NOMO-1 treated with DMSO at 0.1 percent for 48 hours (cell line): Measurements from ENCODE around the gene SLC38A2.

Experiments used
- DNase-seq: peaks from one replicate; lab custom pipeline; 2025; ENCODE audit not compliant: unreplicated experiment; lab: John Stamatoyannopoulos, UW

SLC38A2 gene

DNA sequence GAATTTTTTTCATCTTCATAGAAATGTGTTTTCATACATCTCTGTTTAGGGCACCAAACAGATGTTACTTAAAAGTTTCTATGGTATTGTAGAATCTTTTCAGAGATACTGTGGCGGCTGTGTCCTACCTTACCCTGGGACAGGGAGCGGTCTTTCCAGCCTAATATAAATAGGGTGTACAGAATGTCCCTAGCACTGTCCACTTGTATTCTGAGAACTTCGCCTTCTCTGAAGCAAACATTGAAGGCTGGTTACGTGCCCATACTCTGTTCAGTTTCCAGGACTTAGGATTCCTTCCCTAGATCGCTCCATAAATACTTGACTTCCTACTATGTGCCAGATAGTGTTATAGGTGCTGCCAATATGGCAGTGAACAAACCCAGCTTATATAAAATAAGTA, 24.3 kb upstream of the SLC38A2 start:
- DNase-seq = no peak

DNA sequence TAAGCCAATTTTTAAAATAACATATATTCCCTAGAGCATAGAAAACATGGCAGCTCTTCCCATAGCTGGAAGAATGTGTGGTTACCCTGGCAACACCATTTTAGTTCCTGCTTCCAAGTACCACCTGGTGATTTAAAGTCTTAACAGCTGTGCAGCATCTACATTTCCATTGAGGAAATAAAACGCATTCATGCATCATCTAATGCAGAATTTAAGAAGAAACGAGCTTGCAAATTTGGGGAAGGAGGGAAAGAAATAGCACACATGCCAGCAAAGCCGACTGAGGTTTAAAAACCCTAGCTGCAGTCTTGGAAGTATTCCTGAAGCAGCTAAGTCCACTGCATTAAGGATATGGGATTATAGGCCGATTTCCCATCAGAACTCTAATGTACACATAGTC, 22.8 kb upstream of the SLC38A2 start:
- no peak for DNase-seq

DNA sequence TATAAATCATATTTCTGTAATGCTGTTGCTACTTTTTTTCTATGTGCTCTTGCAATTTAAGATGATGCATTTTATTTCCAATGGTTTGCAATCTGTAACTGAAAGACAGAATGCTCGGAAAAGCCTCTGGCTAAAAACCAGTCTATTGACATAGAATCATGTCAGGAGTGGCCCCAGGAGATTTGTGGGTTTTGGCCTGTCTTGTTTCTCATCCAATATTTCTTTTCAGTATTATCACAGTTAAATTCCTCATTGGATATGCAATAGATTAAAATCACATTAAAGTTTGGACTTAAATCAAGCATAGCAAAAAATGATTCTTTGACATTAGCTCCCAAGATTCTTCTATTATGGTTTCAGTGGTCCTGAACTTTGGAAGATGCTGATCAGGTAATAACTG, 19.1 kb upstream of the SLC38A2 start:
- DNase-seq = no peak

DNA sequence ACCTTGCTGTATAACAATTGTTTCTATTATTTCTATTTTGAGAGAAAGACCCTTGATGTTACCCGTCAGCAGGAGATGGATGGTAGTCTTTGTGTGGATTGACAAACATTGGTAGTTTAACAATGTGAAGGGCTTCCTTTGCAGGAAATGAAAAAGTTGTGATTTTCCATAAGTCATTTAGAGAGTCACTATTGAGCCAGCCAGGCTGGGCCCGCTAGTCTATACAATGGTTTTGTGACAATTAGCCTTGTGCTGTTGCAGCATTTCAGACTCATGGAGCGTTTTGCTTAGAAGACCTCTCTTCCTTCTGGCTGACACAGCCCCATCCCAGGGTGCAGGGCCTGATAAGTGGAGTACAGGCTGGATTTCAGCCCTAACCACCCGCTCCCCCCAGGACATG, 18.3 kb upstream of the SLC38A2 start:
- no peak for DNase-seq

DNA sequence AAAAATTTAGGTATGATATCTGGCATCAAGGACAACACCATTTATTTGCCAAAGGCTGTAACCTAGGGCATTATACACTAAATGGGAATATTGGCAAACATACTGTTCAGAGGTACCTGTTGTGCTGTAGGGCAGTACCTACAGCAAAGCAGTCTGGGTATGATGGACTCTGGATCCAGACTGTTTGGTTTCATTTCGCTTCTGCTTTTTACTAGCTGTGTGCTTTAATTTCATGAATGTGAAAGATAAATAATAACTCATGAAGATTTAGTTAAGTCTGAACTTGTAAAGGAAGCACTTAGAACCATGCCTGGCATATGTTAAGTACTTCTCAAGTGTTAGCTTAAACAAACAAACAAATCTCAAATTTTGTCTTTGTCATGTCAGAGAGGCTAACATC, 17.7 kb upstream of the SLC38A2 start:
- DNase-seq = peak; percentile 36

DNA sequence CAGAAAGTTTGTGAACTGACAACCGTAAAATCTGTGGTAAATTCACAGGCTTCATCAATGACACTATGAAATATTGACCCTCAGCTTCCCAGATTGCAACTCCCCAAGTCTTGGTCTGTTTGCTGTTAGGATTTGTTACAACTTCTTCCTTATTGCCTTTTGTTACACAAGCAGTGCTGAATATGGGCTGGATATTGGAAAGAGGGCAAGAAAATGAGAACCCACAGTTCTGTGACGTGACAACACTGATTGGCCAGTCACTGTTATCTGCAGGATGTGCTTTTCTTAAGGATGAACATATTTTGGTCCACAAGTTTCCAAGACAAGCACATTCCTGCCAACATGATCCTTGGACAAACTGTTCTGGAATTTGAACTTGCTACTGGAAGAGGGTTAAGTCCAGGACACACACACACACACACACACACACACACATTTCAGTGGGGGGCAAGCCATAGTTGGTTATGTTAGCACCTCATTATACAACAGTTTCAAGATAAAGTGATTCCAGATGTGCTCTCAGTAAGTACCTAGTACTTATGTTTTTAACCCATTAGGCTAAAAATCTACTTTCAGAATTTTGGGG, 16.6 kb upstream of the SLC38A2 start:
- no peak for DNase-seq

DNA sequence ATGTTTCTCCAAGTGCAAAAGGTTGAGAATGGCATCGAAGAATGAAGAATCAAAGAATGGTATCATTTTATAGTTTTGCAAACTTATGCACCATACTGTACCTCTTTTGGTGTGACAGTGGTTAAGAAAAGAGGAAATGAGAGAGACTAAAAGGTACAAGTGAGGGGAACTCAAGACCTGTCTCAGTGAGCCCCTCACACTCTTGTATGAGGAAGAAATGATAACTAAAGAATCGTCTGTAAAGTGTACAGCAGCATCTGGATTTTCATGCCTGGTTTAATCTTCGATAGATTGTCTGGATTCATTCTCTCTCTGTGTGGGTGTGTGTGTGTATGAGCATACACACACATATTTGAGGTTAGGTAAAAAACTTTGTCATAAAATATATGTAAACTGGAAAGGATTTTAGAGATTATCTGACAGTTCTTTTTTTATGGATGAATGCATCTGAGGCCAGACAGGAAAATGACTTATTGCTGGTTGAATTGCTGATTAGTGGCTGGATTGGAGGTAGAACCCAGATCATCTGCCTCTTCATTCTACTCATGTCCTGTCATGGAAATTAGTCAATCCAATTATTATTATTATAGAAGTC, 16.0 kb upstream of the SLC38A2 start:
- DNase-seq = peak; percentile 74

DNA sequence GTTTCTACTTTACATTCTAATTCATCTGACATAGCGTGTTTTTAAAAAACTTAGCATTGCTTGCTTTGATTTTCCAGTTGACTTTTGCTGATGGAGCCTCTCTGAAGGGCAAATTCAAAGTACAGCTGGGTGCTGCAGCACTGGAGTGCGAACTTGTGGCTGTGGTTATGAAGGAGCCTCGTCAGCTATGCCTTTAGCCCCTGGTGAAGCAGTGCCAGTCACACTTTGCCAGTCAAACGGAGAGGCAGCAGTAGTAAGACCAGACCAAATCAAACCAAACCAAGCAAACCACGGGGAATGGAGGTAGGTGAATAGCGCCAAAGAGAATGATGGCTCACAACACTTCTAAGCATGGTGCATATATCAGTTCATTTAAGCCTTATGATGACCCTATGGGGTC, 15.1 kb upstream of the SLC38A2 start:
- no peak for DNase-seq

DNA sequence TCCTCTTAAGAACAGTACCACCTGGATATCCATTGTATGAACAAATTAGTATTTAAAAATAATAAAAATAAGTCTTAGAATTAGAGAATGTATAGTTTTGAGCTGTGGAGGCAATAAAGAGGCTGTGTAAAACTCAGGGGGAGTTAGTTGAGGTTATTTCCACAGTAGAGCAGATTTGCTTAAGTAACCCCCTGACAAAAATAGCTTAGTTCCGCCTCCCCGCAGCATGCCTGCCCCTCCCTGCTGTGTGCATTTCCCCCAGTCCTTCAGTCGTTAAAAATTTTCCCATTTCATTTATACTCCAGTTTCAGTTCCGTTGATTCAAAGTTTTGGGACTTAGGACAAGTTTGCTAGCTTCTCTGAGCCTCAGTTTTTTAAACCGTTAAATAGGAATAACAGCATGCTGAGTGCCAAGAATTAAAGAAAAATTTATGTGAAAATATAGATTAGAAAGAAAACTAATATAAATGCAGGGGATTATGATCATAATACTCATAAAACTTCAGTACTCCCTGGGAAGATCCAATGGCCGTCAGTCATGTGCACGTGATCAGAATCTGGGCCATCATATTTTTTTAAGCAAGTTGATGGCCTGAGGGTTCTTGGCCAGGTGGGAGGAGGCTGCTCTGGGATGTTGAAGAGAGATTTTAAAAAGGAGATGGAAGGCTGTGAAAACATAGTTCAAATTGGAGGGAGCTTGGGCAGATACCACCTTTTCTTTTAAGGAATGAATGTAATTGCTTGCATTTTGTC, 14.5 kb upstream of the SLC38A2 start:
- DNase-seq = peak; percentile 78

DNA sequence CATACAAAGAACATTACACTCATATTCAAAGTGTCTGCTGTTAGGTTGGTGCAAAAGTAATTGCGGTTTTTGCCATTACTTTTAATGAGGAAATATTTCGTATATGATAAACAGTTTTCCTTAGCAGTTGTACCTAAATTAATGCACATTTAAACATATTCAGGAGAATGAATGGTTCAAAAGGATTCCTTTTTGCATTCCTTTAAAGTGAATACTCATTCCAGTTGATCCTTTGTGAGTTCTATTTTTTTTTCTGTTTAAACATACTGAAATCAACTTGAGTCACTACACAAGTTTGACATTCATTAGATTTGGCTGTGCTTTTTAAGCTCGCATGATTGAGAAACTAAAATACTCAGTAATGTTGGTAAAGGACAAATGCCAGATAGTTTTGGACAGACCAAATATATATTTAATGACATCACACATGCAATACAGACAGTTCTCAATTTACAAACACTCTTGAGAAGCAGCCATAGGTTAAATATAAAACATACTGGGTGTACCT, 13.8 kb upstream of the SLC38A2 start:
- DNase-seq = no peak

DNA sequence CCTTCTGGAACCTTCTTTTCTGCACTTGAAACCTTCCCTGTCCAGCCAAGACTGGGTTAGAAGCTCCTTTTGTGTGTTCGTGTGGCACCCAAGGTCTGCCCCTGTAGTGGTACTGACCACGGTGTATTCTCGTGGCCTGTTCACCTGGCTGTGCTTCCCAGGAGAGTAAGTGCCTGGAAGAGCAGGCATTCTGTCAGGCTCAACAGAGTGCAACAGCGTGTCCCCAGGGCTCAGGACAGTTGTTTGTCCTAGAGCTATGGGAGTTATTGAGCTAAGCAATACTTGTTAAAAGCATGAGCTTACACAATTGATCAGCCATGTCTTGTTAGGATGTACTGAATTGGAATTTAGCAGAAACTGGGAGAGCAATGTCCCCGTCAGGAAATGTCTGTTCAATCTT, 12.9 kb upstream of the SLC38A2 start:
- DNase-seq = no peak

DNA sequence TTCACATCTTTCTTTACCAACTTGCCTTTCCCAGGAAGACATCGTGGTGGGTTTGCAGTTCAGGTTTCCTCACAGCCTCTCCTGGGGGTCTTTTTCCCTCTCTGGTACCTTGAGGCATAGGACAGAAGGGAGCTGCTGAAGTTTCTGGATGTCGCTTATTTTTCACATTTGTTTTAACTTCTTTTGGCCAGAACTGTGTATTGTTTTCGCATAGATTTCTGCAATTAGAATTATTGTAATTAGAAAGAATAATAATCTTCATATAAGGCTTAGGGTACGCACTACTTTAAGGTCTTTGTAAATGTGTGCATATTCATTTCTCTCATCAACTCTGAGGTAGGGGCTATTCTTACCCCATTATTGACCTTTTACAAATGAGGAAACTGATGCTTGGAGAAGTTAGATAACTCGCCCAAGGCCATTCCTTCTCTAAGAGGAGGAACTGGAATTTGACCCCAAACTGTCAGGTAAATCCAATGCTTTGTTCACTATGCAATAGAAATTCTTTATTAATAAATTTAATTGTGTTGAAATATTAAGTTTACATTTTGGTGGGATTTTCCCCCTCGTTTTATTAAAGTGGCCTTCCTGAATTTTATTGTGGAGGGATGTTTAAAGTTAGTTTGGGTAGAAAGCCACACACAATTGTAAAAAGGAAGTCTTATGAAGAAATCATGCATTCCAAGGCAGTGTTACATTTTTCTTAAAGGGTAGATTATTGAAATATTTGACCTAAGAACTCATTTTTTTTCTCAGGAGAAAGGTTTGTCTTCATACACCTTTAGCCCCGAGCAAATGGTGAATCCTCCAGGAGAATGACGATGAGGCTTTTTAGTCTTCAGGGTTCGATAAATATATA, 12.1 kb upstream of the SLC38A2 start:
- no peak for DNase-seq

DNA sequence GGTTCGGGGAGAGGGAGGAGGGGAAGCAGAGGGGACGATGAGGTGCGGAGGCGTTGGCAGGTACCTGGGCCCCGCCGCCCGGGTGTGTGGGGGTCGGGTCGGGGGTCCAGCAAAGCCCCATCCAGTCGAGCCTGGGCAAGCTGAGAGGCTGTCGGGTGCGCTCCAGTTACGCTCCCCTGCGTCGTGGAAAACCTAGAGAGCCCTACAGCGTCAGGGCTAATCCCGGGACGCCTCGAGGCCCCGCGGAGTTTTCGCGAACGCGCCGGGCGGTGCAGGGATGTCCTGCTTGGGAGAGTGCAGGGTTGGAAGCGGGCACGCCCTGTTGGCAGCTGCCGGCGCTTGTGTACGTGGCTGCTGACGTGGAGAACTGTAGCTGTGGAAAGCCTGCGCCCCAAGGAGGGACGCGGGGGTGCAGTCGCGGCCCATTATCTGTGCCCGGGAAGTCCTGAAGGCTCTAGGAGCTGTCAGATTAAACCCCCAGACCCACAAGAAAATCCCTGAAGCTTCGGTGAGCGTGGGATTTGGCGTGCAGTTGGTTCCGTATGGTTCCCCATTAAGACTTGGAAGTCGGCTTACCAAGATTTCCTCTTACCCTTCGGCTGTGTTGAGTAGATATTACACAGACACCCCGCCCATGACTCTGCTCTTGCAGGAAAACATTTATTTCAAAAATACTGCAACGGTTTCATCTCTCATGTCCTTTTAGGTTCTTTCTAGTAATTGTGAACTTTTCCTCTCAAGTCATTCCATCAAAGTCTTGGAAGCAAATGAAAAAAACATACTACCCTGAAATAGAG, 11.3 kb upstream of the SLC38A2 start:
- DNase-seq = peak; percentile 69

DNA sequence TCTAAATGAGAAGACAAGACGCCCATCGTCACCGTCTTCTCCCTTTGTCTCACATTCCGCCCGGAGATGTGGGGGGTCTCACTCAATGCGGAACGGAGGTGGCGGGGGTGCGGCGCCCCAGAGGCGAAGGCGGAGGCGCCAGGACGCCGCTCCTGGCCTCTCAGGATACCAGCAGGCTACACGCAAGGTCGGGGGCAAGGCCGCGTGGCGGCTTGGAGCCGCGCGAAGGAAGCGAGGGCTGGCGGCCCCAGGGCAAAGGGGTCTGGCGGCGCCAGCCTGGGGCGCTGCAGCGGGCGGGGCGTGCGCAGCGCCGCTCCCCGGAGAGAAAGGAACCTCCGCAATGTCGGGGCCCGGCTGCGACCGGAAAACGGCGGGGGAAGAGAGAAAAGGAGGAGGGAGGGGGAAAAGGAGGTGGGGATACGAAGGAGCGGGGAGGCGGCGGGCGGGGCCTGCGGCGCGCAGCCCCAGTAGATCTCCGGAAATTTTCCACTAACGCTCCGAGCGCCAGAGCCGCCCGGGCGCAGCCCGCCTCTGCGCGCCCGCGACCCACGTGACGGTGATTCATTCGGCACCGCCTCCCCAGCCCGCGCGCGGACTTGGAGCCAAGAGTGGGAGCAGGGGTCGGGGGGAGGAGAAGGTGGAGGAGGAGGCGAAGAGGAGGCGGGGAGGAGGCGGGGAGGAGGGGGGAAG, 10.5 kb upstream of the SLC38A2 start:
- DNase-seq = peak; percentile 97

DNA sequence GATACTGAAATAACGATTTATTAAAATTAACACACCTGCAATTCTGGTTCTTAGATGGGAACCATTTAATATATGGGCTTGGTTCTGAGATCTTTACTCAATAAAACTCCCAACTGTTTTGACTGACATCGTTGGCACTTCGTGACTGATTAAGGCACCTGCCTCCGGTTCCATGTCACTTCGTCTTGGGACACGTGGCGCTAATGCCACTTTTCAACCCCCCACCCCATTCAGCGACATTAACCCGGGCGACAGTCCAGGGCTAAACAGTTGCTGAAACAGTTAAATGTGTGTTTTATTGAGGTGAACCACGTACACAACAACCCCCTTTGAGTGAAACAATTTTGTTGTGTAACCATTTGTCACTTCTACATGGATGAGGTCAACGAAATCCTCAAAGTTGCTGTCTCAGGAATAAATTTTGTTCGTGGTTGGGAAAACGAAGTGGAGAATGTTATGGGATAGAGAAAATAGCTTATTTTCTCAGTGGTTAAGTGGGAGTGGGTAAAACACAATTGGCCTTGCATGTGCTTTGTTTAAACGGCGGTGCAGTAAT, 9.9 kb upstream of the SLC38A2 start:
- DNase-seq = no peak

DNA sequence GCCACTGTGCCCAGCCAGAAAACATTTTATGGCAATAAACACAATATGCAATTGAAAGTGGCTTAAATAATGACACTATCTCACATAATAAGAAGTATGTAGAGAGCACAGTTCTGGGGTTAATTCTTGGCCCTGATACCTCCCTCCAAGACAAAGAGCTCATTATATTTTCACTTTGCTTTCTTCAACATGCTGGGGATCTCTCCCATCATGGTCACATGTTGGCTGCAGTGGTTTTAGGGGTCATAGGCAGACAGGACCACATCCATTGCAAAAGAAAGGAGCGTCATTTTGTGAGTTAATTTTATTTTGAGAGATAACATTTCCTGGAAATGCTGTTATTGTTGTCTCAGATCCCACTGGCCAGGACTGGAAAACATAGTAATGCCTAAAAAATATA, 8.3 kb upstream of the SLC38A2 start:
- no peak for DNase-seq

DNA sequence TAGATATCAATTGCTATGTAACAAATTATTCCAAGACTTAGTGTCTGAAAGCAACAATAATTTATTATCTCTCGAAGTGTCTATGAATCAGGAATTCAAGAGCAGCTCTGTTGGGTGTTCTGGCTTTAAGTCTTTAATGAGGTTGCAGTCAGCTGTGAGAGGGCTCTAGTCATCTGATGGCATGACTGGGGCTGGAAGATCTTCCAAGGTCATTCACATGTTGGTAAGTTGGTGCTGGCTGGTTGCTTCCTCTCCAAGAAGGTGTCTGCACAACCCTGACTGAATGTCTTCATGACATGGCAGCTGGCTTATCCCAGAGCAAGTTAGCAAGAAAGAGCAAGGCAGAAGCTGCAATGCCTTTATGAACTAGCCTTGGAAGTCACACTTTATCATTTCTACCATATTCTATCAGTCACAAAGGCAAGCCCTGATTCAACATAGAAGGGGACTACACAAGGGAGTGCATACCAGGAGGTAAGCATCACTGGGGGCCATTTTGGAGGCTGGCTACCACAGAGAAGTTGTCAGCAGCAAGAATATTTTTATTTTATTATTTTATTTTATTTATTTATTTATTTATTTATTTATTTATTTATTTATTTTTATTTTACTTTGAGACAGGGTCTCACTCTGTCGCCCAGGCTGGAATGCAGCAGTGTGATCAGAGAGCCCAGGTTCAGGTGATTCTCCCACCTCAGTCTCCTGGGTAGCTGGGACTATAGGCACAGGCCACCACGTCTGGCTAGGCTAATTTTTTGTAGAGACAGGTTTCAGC, 7.6 kb upstream of the SLC38A2 start:
- no peak for DNase-seq

DNA sequence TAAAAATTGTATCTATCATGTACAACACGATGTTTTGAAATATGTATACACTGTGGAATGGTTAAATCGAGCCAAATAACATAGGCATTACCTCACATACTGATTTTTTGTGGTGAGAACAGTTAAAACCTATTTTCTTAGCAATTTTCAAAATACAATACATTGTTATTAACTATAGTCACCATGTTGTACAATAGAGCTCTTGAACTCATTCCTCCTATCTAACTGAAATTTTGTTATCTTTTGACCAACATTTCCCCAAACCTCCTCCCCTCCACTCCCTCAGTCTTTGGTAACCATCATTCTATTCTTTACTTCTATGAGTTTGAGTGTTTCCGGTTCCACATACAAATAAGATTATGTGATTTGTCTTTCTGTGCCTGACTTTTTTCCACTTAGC, 6.8 kb upstream of the SLC38A2 start:
- no peak for DNase-seq

DNA sequence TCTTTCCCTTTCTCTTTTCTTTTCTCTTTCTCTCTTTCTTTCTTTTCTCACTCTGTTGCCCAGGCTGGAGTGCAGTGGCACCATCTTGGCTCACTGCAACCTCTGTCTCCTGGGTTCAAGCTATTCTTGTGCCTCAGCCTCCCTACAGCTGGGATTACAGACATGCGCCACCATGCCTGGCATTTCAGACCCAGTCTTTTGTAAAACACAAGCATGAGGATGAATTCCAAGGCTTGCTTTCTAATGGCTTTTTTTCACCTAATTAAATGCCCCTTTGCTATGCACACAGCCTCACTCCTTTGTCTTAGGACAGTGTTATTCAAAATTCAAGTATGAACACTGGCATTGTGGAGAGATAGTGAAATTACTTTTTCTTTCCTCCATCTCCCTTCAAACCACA, 6.0 kb upstream of the SLC38A2 start:
- DNase-seq = no peak
